ENCODE results near the gene SMOC1. TPM values are rescaled to one million over a fixed set of nuclear protein-coding genes. Genes with fewer than 3 reads are reported as not detected.

The SMOC1 gene
- total RNA-seq, 4 donors from 2014 or later, result 0.72 to 3.1 (median 1.6) TPM

- DNase-seq (ENCODE audit: low spot score in 2 of 2), result no peak
- WGBS, result 79% methylated on average over 5 of the region's 5 CpGs
- Histone ChIP-seq H3K9me3 (no peaks in the 10 kb centered on the region), H3K4me1 (peaks cover 3% of the 10 kb centered on the region), H3K27ac (no peak overlapping the region), H3K36me3 (no peaks in the 10 kb centered on the region), H3K27me3 (no peaks in the 10 kb centered on the region), H3K4me3 (no peak overlapping the region)
- no peak for TF ChIP-seq EP300 (IDR thresholded peaks at IDR 0.05)
- no peak for TF ChIP-seq POLR2A (IDR thresholded peaks at IDR 0.05)
- TF ChIP-seq CTCF (IDR thresholded peaks at IDR 0.05), result no peak
- TF ChIP-seq POLR2AphosphoS5 (IDR thresholded peaks at IDR 0.05), result no peak
Observed at GRCh38 chr14:70005281-70005805, 126.1 kb downstream of the SMOC1 start.

- H3K36me3 ChIP-seq, result no peaks in the 10 kb centered on the region
- H3K27ac ChIP-seq, result no peak overlapping the region
- TF ChIP-seq POLR2A (IDR thresholded peaks at IDR 0.05), result no peak
- TF ChIP-seq CTCF (IDR thresholded peaks at IDR 0.05), result no peak
- TF ChIP-seq POLR2AphosphoS5 (IDR thresholded peaks at IDR 0.05), result no peak
- no peak for TF ChIP-seq EP300 (IDR thresholded peaks at IDR 0.05)
- H3K4me3 ChIP-seq, result no peak overlapping the region
- H3K9me3 ChIP-seq, result no peaks in the 10 kb centered on the region
- DNase-seq (ENCODE audit: low spot score in 2 of 2), result no peak
- H3K27me3 ChIP-seq, result no peaks in the 10 kb centered on the region
- 88% methylated on average over 6 of the region's 6 CpGs for WGBS
- H3K4me1 ChIP-seq, result peaks cover 3% of the 10 kb centered on the region
Observed at GRCh38 chr14:70006699-70007098, 127.5 kb downstream of the SMOC1 start.

- Histone ChIP-seq H3K9me3 (no peaks in the 10 kb centered on the region), H3K27me3 (no peaks in the 10 kb centered on the region), H3K27ac (no peak overlapping the region), H3K4me3 (no peak overlapping the region), H3K4me1 (peaks cover 3% of the 10 kb centered on the region), H3K36me3 (no peaks in the 10 kb centered on the region)
- 51% methylated on average over 6 of the region's 6 CpGs for WGBS
- TF ChIP-seq POLR2A (IDR thresholded peaks at IDR 0.05) (no peak), CTCF (IDR thresholded peaks at IDR 0.05) (no peak), POLR2AphosphoS5 (IDR thresholded peaks at IDR 0.05) (no peak), EP300 (IDR thresholded peaks at IDR 0.05) (no peak)
- DNase-seq (ENCODE audit: low spot score in 2 of 2), result no peak
Observed at GRCh38 chr14:70008284-70009262, 129.4 kb downstream of the SMOC1 start.

GRCh38 chr14:70009961-70010360, 130.7 kb downstream of the SMOC1 start:
- H3K27me3 ChIP-seq, result no peaks in the 10 kb centered on the region
- H3K4me1 ChIP-seq, result peaks cover 3% of the 10 kb centered on the region
- DNase-seq (ENCODE audit: low spot score in 2 of 2), result no peak
- H3K36me3 ChIP-seq, result no peaks in the 10 kb centered on the region
- no peak overlapping the region for H3K27ac ChIP-seq
- WGBS, result 28% methylated on average over 3 of the region's 8 CpGs
- TF ChIP-seq POLR2AphosphoS5 (IDR thresholded peaks at IDR 0.05), result no peak
- no peak for TF ChIP-seq CTCF (IDR thresholded peaks at IDR 0.05)
- TF ChIP-seq EP300 (IDR thresholded peaks at IDR 0.05), result no peak
- no peak for TF ChIP-seq POLR2A (IDR thresholded peaks at IDR 0.05)
- H3K4me3 ChIP-seq, result no peak overlapping the region
- H3K9me3 ChIP-seq, result no peaks in the 10 kb centered on the region

- peaks cover 3% of the 10 kb centered on the region for H3K4me1 ChIP-seq
- no peak overlapping the region for H3K27ac ChIP-seq
- H3K27me3 ChIP-seq, result no peaks in the 10 kb centered on the region
- no peaks in the 10 kb centered on the region for H3K36me3 ChIP-seq
- no peak for DNase-seq (ENCODE audit: low spot score in 2 of 2)
- H3K4me3 ChIP-seq, result no peak overlapping the region
- H3K9me3 ChIP-seq, result no peaks in the 10 kb centered on the region
- no peak for TF ChIP-seq EP300 (IDR thresholded peaks at IDR 0.05)
- no peak for TF ChIP-seq POLR2A (IDR thresholded peaks at IDR 0.05)
- TF ChIP-seq CTCF (IDR thresholded peaks at IDR 0.05), result no peak
- TF ChIP-seq POLR2AphosphoS5 (IDR thresholded peaks at IDR 0.05), result no peak
- WGBS, result 66% methylated on average over 6 of the region's 6 CpGs
Observed at GRCh38 chr14:70011098-70011497, 131.9 kb downstream of the SMOC1 start.

Measured in suprapubic skin (tissue), 4 donors.